Stomach (tissue), 9 donors: Measurements from ENCODE around the gene ITPKB. TPM values are rescaled to one million over a fixed set of nuclear protein-coding genes. Genes with fewer than 3 reads are reported as not detected.

Experiments
- DNase-seq, 2 donors: peaks; one replicate each; pipeline versions ENCODE4 v3.0.0 to v3.0.0-alpha.2; 2013 to 2019
- H3K27ac ChIP-seq, 5 donors: fragments of 200-600 bp in 4 of 5; sonication (generic) in 4 of 5; one replicate each; pipeline ENCODE4 v1.5.1; 2013 to 2019; ENCODE audit warnings: mild to moderate bottlenecking in 1 of 5, moderate library complexity in 1 of 5
- H3K27me3 ChIP-seq, 3 donors: fragments of 200-600 bp; sonication (generic); one replicate each; pipeline ENCODE4 v1.5.1; 2017 to 2019; ENCODE audit warnings: mixed run types in 1 of 3
- H3K36me3 ChIP-seq, 4 donors: fragments of 200-600 bp; sonication (generic); 1 replicate in 3 of 4; 2 replicates in 1 of 4; pipeline ENCODE4 v1.5.1; 2016 to 2019
- H3K4me1 ChIP-seq, 4 donors: fragments of 200-600 bp; sonication (generic); one replicate each; pipeline ENCODE4 v1.5.1; 2016 to 2019
- H3K4me3 ChIP-seq, 4 donors: fragments of 200-600 bp; sonication (generic) in 3 of 4; one replicate each; pipeline ENCODE4 v1.5.1; 2016 to 2019; ENCODE audit warnings: mild to moderate bottlenecking in 1 of 4
- H3K9me3 ChIP-seq, 4 donors: fragments of 200-600 bp; sonication (generic); one replicate each; pipeline ENCODE4 v1.5.1; 2016 to 2019
- EP300 ChIP-seq: sonication (generic); formaldehyde crosslinking; IDR thresholded peaks from one replicate; pipeline ENCODE4 v1.6.1; 2017; ENCODE audit warnings: antibody characterized with exemption
- POLR2A ChIP-seq, 4 donors: fragments of 450-650 bp; IDR thresholded peaks; one replicate each; pipeline ENCODE4 v1.6.1; 2016; ENCODE audit warnings: antibody characterized with exemption in 4 of 4, control low read depth in 2 of 4, mild to moderate bottlenecking in 1 of 4, moderate library complexity in 1 of 4
- POLR2AphosphoS5 ChIP-seq, 3 donors: sonication (generic); formaldehyde crosslinking; IDR thresholded peaks; one replicate each; pipeline ENCODE4 v1.6.1; 2016; ENCODE audit warnings: antibody characterized with exemption in 3 of 3
- WGBS, 5 donors: extraction: QIAGEN DNeasy Blood & Tissue Kit in 3 of 5; methylation state at CpG; one replicate each; pipeline versions ENCODE4 v1.1.5 to v1.1.7; 2013 to 2018; 5-methylcytosine and 5-hydroxymethylcytosine counted together
- intact Hi-C: fragments of 100-400 bp; cut with DNase I; formaldehyde crosslinking; loops from one replicate; pipeline ENCODE4 v1.15.1; 2023; ENCODE audit warnings: low total_unique reads
- polyA plus RNA-seq, 3 donors: library from polyadenylated mRNA; stranded (reverse); fragments of 200-250 nt; gene quantifications; one replicate each; pipeline ENCODE4 v1.2.3, GENCODE V29; 2013
- total RNA-seq, 5 donors: library from RNA; depleted of rRNA; stranded (reverse); fragments of >200 nt; gene quantifications; one replicate each; pipeline versions ENCODE4 v1.1.0 to v1.2.3, GENCODE V29; 2014 to 2016
- TF ChIP-seq, protein P1 (sequence below), 7 experiments: fragments of 450-650 bp in 4 of 7; fragments of 200-600 bp in 3 of 7; sonication (generic) in 3 of 7; IDR thresholded peaks; one replicate each; pipeline ENCODE4 v1.5.1; 2016 to 2019; ENCODE audit warnings: antibody characterized with exemption in 7 of 7, control low read depth in 2 of 7, mild to moderate bottlenecking in 1 of 7
- donor health status: healthy with polysubstance abuse.
- donor health status: Bipolar disorder and iron deficiency.
- donor health status: healthy.

Gene ITPKB
- total and polyA plus RNA-seq, 8 donors, result 3.8 to 38.8 (median 19.1) TPM

- intact Hi-C loops, result loop anchor here (10.0 kb wide), 1 partner anchor 95 kb away; no protein-coding TSS in a partner anchor
- no peak for DNase-seq
- Histone ChIP-seq H3K4me3 (no peak overlapping the region), H3K4me1 (peaks cover 25 to 96% (median 64%) of the 10 kb centered on the region in 4 donors), H3K9me3 (no peaks in the 10 kb centered on the region), H3K27me3 (no peaks in the 10 kb centered on the region), H3K27ac (peak overlapping the region in 2 of 5 donors; percentile 12 to 96), H3K36me3 (peaks cover 0 to 23% (median 6%) of the 10 kb centered on the region in 4 donors)
- WGBS, 5 donors, result 64 to 96% (median 83%) methylated on average over 1 of the region's 1 CpG
- no peak for TF ChIP-seq POLR2AphosphoS5 (IDR thresholded peaks at IDR 0.05)
- TF ChIP-seq EP300, result no peak
- TF ChIP-seq, protein P1, sequence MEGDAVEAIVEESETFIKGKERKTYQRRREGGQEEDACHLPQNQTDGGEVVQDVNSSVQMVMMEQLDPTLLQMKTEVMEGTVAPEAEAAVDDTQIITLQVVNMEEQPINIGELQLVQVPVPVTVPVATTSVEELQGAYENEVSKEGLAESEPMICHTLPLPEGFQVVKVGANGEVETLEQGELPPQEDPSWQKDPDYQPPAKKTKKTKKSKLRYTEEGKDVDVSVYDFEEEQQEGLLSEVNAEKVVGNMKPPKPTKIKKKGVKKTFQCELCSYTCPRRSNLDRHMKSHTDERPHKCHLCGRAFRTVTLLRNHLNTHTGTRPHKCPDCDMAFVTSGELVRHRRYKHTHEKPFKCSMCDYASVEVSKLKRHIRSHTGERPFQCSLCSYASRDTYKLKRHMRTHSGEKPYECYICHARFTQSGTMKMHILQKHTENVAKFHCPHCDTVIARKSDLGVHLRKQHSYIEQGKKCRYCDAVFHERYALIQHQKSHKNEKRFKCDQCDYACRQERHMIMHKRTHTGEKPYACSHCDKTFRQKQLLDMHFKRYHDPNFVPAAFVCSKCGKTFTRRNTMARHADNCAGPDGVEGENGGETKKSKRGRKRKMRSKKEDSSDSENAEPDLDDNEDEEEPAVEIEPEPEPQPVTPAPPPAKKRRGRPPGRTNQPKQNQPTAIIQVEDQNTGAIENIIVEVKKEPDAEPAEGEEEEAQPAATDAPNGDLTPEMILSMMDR (IDR thresholded peaks at IDR 0.05), result no peak
- no peak for TF ChIP-seq POLR2A (IDR thresholded peaks at IDR 0.05)
Observed at GRCh38 chr1:226730071-226730470, 9.0 kb downstream of the ITPKB start.

DNA sequence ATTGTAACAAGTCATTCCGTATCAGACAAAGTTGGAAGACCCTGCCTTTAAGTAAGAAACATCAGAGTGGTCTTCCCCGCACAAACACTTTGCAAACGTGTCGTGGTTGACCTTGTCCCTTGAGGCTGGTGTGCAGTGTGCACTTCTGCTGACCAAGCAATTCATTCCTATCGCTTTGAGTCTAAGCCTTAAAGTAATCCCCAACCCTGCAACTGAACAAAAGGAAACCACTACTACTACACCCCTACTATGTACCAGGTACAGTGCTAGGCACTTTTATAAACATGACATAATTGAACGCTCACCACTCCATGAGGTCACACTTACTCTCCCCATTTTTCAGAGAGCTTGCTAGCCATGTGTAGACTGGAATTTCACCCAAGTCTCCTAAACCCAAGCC lies 10.6 kb downstream of the ITPKB start:
- Histone ChIP-seq H3K27me3 (no peaks in the 10 kb centered on the region), H3K27ac (peak overlapping the region in 4 of 5 donors; percentile 19 to 96 (median 44)), H3K4me1 (peaks cover 33 to 96% (median 66%) of the 10 kb centered on the region in 4 donors), H3K9me3 (no peaks in the 10 kb centered on the region), H3K36me3 (peaks cover 0 to 23% (median 5%) of the 10 kb centered on the region in 4 donors), H3K4me3 (no peak overlapping the region)
- DNase-seq, result no peak
- TF ChIP-seq EP300, result no peak
- TF ChIP-seq POLR2AphosphoS5 (IDR thresholded peaks at IDR 0.05), result no peak
- TF ChIP-seq, protein P1 (IDR thresholded peaks at IDR 0.05), result no peak
- TF ChIP-seq POLR2A (IDR thresholded peaks at IDR 0.05), result no peak
- intact Hi-C loops, result no loop called here
- WGBS, 5 donors, result 71 to 79% (median 78%) methylated on average over 6 of the region's 6 CpGs

DNA sequence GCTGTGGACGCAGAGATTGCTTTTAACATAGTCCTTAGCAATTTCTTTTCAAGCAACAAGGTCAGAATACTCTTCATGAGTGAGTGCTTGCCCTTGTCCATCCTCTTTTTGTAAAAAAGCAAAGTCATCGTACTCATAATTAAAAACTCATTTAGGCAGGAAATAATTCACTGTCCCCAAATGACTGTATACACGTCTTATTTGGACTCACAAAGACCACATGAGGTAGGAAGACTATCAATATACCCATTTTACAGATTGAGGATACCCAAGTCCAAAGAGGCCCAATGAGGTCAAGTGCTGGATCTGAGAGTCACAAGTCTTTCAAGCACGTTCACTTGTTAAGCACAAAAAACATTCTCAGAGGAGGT lies 13.2 kb downstream of the ITPKB start:
- peaks cover 30 to 91% (median 63%) of the 10 kb centered on the region in 4 donors for H3K4me1 ChIP-seq
- no peak overlapping the region for H3K4me3 ChIP-seq
- H3K36me3 ChIP-seq, result peaks cover 0 to 38% (median 7%) of the 10 kb centered on the region in 4 donors
- H3K9me3 ChIP-seq, result no peaks in the 10 kb centered on the region
- no peaks in the 10 kb centered on the region for H3K27me3 ChIP-seq
- DNase-seq, result no peak
- WGBS, 5 donors, result 79 to 90% (median 84%) methylated on average over 4 of the region's 4 CpGs
- intact Hi-C loops, result no loop called here
- H3K27ac ChIP-seq, result peak overlapping the region in 4 of 5 donors; percentile 16 to 96 (median 55)
- no peak for TF ChIP-seq EP300
- TF ChIP-seq POLR2A (IDR thresholded peaks at IDR 0.05), result no peak
- TF ChIP-seq, protein P1 (IDR thresholded peaks at IDR 0.05), result no peak
- TF ChIP-seq POLR2AphosphoS5 (IDR thresholded peaks at IDR 0.05), result no peak

DNA sequence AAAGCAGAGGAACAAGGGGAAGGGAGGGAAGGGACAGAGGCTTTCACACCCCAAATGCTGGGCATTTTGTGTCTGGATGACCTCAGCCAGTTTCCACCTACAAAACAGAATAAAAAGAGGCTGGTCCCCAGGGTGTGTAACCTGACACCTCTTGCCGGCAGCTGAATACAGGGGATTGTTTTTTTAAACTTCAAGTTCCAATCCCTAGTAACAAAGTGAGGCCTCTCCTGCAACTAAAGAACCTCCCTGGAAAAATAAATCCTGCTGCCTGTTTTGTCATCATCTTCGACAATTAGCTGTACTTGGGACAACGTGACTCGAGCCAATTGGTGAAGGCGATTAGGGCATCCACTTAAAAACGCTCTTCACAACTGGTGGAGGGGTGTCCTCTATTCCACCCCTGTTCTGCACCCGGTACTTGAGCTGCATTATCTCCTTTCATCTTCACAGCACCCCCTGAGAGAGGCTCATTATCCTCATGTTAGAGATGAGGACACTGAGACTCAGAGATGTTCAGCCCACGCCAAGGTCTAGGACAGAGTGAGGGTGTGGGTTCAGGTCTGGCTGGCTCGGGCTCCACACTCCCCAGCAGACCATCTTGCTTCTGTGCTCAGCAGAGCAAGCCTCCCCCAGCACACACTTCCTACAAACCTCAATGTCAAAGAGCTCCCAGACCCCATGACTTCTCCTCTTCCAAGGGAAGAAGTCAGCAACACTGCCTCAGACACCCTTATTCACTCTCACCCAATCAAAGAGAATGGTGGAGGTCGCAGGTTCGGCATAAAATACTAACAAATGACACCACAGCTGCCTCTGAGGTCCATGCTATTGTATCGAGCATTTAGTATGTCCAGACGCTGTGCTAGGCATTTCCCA lies 15.2 kb downstream of the ITPKB start:
- Histone ChIP-seq H3K4me1 (peaks cover 30 to 87% (median 56%) of the 10 kb centered on the region in 4 donors), H3K4me3 (no peak overlapping the region), H3K9me3 (no peaks in the 10 kb centered on the region), H3K36me3 (peaks cover 0 to 33% (median 9%) of the 10 kb centered on the region in 4 donors), H3K27ac (peak overlapping the region in 4 of 5 donors; percentile 10 to 96 (median 44)), H3K27me3 (no peaks in the 10 kb centered on the region)
- no peak for TF ChIP-seq POLR2A (IDR thresholded peaks at IDR 0.05)
- TF ChIP-seq POLR2AphosphoS5 (IDR thresholded peaks at IDR 0.05), result no peak
- TF ChIP-seq, protein P1 (IDR thresholded peaks at IDR 0.05), result no peak
- no peak for TF ChIP-seq EP300
- peak in 1 of 2 donors; percentile 83 for DNase-seq
- intact Hi-C loops, result no loop called here
- WGBS, 5 donors, result 36 to 54% (median 48%) methylated on average over 11 to 13 of the region's 13 CpGs
